Liver (tissue), 9 donors: ENCODE measurements around the gene C9orf50. TPM values are rescaled to one million over a fixed set of nuclear protein-coding genes. Genes with fewer than 3 reads are reported as not detected.

Experiments used
- DNase-seq: peaks from one replicate; pipeline ENCODE4 v3.0.0-alpha.2; 2017; ENCODE audit warnings: low spot score
- H3K27ac ChIP-seq, 2 donors: one replicate each; pipeline ENCODE4 v1.7.0; 2013; ENCODE audit warnings: inconsistent platforms in 2 of 2, low read length in 2 of 2, control low read depth in 1 of 2, low read depth in 1 of 2, mild to moderate bottlenecking in 1 of 2
- H3K27me3 ChIP-seq, 4 donors: one replicate each; pipeline versions ENCODE4 v1.6.1 to v1.7.0; 2013; ENCODE audit warnings: low read length in 3 of 4, inconsistent platforms in 1 of 4, mild to moderate bottlenecking in 1 of 4, moderate library complexity in 1 of 4; ENCODE audit not compliant: control insufficient read depth in 4 of 4, insufficient read depth in 4 of 4
- H3K36me3 ChIP-seq, 4 donors: one replicate each; pipeline versions ENCODE4 v1.6.1 to v1.7.0; 2013; ENCODE audit warnings: low read length in 3 of 4, mild to moderate bottlenecking in 3 of 4, low read depth in 1 of 4, moderate library complexity in 1 of 4; ENCODE audit not compliant: control insufficient read depth in 4 of 4, insufficient read depth in 3 of 4
- H3K4me1 ChIP-seq, 4 donors: one replicate each; pipeline versions ENCODE4 v1.6.1 to v1.7.0; 2013; ENCODE audit warnings: low read length in 3 of 4, mild to moderate bottlenecking in 3 of 4, moderate library complexity in 1 of 4; ENCODE audit not compliant: control insufficient read depth in 4 of 4, insufficient read depth in 4 of 4
- H3K4me3 ChIP-seq, 3 donors: one replicate each; pipeline versions ENCODE4 v1.6.1 to v1.7.0; 2013; ENCODE audit warnings: low read length in 3 of 3, control low read depth in 1 of 3, low read depth in 1 of 3, mild to moderate bottlenecking in 1 of 3
- H3K9ac ChIP-seq, 2 donors: one replicate each; pipeline ENCODE4 v1.7.0; 2013; ENCODE audit warnings: low read length in 2 of 2, mild to moderate bottlenecking in 2 of 2, moderate library complexity in 2 of 2, control low read depth in 1 of 2, low read depth in 1 of 2
- H3K9me3 ChIP-seq, 4 donors: one replicate each; pipeline versions ENCODE4 v1.6.1 to v1.7.0; 2013; ENCODE audit warnings: low read length in 3 of 4; ENCODE audit not compliant: control insufficient read depth in 4 of 4
- EGR1 ChIP-seq, 2 donors: IDR thresholded peaks; 2 replicates each; pipeline ENCODE4 v1.6.1; 2016 to 2018; ENCODE audit warnings: antibody characterized with exemption in 2 of 2, low read depth in 2 of 2
- FOXA1 ChIP-seq: IDR thresholded peaks from 2 replicates; pipeline ENCODE4 v1.6.1; 2016; ENCODE audit warnings: antibody characterized with exemption
- FOXA2 ChIP-seq: IDR thresholded peaks from 2 replicates; pipeline ENCODE4 v1.6.1; 2016; ENCODE audit warnings: antibody characterized with exemption
- GABPA ChIP-seq, 2 donors: IDR thresholded peaks in 1 of 2; conservative IDR thresholded peaks in 1 of 2; 2 replicates each; pipeline ENCODE4 v1.6.1; 2016; ENCODE audit warnings: antibody characterized with exemption in 2 of 2, mild to moderate bottlenecking in 1 of 2, moderate library complexity in 1 of 2
- HNF4A ChIP-seq, 2 donors: conservative IDR thresholded peaks; 2 replicates each; pipeline ENCODE4 v1.6.1; 2016; ENCODE audit warnings: antibody characterized with exemption in 2 of 2, mild to moderate bottlenecking in 2 of 2
- JUND ChIP-seq, 2 donors: IDR thresholded peaks; 2 replicates each; pipeline ENCODE4 v1.6.1; 2016; ENCODE audit warnings: antibody characterized with exemption in 2 of 2
- NR2F2 ChIP-seq: IDR thresholded peaks from 2 replicates; pipeline ENCODE4 v1.6.1; 2016; ENCODE audit warnings: antibody characterized with exemption
- RAD21 ChIP-seq, 2 donors: IDR thresholded peaks; 2 replicates each; pipeline ENCODE4 v1.6.1; 2016; ENCODE audit warnings: antibody characterized with exemption in 2 of 2, mild to moderate bottlenecking in 2 of 2
- RXRA ChIP-seq, 2 donors: IDR thresholded peaks; 2 replicates each; pipeline ENCODE4 v1.6.1; 2017 to 2018; ENCODE audit warnings: antibody characterized with exemption in 2 of 2, mild to moderate bottlenecking in 1 of 2
- SP1 ChIP-seq: IDR thresholded peaks from 2 replicates; pipeline ENCODE4 v1.6.1; 2018; ENCODE audit warnings: antibody characterized with exemption, mild to moderate bottlenecking
- YY1 ChIP-seq: IDR thresholded peaks from 2 replicates; pipeline ENCODE4 v1.6.1; 2016; ENCODE audit warnings: antibody characterized with exemption, mild to moderate bottlenecking
- WGBS: extraction: QIAGEN DNeasy Blood & Tissue Kit; methylation state at CpG from one replicate; pipeline ENCODE4 v1.1.7; 2013; 5-methylcytosine and 5-hydroxymethylcytosine counted together
- polyA plus RNA-seq, 2 donors: library from polyadenylated mRNA; stranded (reverse) in 1 of 2; unstranded in 1 of 2; fragments of 200-250 nt in 1 of 2; fragments of >200 nt in 1 of 2; fragmentation: Nextera tagmentation in 1 of 2; extraction: Ambion mirVana in 1 of 2; gene quantifications; one replicate each; pipeline versions ENCODE4 v1.2.1 to v1.2.3, GENCODE V29; 2013 to 2015
- total RNA-seq, 2 donors: library from RNA; depleted of rRNA; stranded (reverse); fragments of >200 nt; gene quantifications; one replicate each; pipeline ENCODE4 v1.2.3, GENCODE V29; 2014
- TF ChIP-seq, protein P1 (sequence below): IDR thresholded peaks from 2 replicates; pipeline ENCODE4 v1.6.1; 2016; ENCODE audit warnings: antibody characterized with exemption
- TF ChIP-seq, protein P2 (sequence below): IDR thresholded peaks from 2 replicates; pipeline ENCODE4 v1.6.1; 2016; ENCODE audit warnings: antibody characterized with exemption
- TF ChIP-seq, protein P3 (sequence below): IDR thresholded peaks from 2 replicates; pipeline ENCODE4 v1.6.1; 2016; ENCODE audit warnings: antibody characterized with exemption, mild to moderate bottlenecking
- TF ChIP-seq, protein P4 (sequence below): IDR thresholded peaks from 2 replicates; pipeline ENCODE4 v1.6.1; 2016; ENCODE audit warnings: antibody characterized with exemption
- TF ChIP-seq, protein P5 (sequence below): fragments of 150-350 bp; IDR thresholded peaks from 2 replicates; pipeline ENCODE4 v1.5.1; 2017; ENCODE audit warnings: improper control_type of control experiment, low read depth, low read length; ENCODE audit not compliant: missing input control
- donor health status: healthy.
- donor health status: healthy.
- donor health status: healthy.
- donor health status: healthy.
- donor health status: healthy.

Gene C9orf50
- total and polyA plus RNA-seq, 4 donors: 0.23 TPM; not detected in 3

DNA sequence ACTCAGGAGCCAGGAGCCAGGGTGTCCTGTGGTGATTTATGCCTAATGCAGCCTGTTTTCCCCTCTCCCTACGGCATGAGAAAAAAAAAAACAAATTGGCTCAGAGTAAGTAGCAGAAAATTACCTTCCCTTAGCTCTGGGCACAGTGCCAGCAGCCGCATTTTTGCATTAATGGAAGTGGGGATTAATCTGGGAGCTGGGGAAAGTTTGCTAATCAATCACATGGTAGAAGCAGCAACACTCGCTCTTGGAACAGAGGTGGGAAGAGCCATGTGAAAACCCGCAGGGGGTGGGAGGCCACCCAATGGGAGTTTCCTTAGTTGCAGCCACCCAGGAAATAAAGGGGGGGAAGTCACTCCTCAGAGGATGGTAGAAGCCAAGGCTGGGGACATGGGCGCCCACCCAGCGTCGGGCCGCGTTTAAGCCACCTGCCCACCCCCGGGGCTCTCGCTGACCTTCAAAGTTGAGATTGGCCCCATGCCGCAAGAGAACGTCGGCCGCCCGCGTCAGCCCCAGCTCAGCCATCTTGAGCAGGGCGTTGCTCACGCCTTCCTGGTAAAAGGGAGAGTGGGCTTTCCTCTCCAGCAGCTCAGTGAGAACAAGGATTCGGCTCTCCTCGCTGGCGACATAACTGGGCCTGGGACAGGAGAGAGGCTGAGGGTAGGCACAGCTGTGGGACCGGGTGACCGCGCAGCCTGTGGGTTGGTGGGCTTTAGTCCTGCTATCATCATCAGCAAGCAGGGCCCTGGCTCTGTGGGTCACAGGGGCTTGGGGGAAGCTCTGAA is 19.4 kb upstream of the C9orf50 start:
- H3K36me3 ChIP-seq: peaks cover 4 to 33% (median 12%) of the 10 kb centered on the region in 4 donors
- no peaks in the 10 kb centered on the region for H3K9me3 ChIP-seq
- TF ChIP-seq, protein P1, sequence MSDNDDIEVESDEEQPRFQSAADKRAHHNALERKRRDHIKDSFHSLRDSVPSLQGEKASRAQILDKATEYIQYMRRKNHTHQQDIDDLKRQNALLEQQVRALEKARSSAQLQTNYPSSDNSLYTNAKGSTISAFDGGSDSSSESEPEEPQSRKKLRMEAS: no peak
- TF ChIP-seq HNF4A (conservative IDR thresholded peaks at IDR 0.05): no peak
- TF ChIP-seq NR2F2: no peak
- no peak for TF ChIP-seq YY1
- no peak for TF ChIP-seq JUND (IDR thresholded peaks at IDR 0.05)
- TF ChIP-seq, protein P2, sequence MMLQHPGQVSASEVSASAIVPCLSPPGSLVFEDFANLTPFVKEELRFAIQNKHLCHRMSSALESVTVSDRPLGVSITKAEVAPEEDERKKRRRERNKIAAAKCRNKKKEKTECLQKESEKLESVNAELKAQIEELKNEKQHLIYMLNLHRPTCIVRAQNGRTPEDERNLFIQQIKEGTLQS: no peak
- TF ChIP-seq, protein P3, sequence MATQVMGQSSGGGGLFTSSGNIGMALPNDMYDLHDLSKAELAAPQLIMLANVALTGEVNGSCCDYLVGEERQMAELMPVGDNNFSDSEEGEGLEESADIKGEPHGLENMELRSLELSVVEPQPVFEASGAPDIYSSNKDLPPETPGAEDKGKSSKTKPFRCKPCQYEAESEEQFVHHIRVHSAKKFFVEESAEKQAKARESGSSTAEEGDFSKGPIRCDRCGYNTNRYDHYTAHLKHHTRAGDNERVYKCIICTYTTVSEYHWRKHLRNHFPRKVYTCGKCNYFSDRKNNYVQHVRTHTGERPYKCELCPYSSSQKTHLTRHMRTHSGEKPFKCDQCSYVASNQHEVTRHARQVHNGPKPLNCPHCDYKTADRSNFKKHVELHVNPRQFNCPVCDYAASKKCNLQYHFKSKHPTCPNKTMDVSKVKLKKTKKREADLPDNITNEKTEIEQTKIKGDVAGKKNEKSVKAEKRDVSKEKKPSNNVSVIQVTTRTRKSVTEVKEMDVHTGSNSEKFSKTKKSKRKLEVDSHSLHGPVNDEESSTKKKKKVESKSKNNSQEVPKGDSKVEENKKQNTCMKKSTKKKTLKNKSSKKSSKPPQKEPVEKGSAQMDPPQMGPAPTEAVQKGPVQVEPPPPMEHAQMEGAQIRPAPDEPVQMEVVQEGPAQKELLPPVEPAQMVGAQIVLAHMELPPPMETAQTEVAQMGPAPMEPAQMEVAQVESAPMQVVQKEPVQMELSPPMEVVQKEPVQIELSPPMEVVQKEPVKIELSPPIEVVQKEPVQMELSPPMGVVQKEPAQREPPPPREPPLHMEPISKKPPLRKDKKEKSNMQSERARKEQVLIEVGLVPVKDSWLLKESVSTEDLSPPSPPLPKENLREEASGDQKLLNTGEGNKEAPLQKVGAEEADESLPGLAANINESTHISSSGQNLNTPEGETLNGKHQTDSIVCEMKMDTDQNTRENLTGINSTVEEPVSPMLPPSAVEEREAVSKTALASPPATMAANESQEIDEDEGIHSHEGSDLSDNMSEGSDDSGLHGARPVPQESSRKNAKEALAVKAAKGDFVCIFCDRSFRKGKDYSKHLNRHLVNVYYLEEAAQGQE: no peak
- TF ChIP-seq SP1: no peak
- no peak for TF ChIP-seq EGR1 (IDR thresholded peaks at IDR 0.05; ENCODE audit: low read depth in 2 of 2)
- no peak for TF ChIP-seq FOXA2
- TF ChIP-seq, protein P4, sequence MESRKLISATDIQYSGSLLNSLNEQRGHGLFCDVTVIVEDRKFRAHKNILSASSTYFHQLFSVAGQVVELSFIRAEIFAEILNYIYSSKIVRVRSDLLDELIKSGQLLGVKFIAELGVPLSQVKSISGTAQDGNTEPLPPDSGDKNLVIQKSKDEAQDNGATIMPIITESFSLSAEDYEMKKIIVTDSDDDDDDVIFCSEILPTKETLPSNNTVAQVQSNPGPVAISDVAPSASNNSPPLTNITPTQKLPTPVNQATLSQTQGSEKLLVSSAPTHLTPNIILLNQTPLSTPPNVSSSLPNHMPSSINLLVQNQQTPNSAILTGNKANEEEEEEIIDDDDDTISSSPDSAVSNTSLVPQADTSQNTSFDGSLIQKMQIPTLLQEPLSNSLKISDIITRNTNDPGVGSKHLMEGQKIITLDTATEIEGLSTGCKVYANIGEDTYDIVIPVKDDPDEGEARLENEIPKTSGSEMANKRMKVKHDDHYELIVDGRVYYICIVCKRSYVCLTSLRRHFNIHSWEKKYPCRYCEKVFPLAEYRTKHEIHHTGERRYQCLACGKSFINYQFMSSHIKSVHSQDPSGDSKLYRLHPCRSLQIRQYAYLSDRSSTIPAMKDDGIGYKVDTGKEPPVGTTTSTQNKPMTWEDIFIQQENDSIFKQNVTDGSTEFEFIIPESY: no peak
- no peak for TF ChIP-seq RXRA (IDR thresholded peaks at IDR 0.05)
- TF ChIP-seq, protein P5, sequence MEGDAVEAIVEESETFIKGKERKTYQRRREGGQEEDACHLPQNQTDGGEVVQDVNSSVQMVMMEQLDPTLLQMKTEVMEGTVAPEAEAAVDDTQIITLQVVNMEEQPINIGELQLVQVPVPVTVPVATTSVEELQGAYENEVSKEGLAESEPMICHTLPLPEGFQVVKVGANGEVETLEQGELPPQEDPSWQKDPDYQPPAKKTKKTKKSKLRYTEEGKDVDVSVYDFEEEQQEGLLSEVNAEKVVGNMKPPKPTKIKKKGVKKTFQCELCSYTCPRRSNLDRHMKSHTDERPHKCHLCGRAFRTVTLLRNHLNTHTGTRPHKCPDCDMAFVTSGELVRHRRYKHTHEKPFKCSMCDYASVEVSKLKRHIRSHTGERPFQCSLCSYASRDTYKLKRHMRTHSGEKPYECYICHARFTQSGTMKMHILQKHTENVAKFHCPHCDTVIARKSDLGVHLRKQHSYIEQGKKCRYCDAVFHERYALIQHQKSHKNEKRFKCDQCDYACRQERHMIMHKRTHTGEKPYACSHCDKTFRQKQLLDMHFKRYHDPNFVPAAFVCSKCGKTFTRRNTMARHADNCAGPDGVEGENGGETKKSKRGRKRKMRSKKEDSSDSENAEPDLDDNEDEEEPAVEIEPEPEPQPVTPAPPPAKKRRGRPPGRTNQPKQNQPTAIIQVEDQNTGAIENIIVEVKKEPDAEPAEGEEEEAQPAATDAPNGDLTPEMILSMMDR: no peak
- TF ChIP-seq RAD21 (IDR thresholded peaks at IDR 0.05): no peak
- no peak for TF ChIP-seq GABPA (IDR thresholded peaks at IDR 0.05 in 1 of 2, conservative IDR thresholded peaks at IDR 0.05 in 1 of 2)
- no peak for TF ChIP-seq FOXA1
- H3K4me3 ChIP-seq: no peak overlapping the region
- DNase-seq: no peak
- 80% methylated on average over 25 of the region's 25 CpGs for WGBS
- H3K27ac ChIP-seq: no peak overlapping the region
- H3K9ac ChIP-seq: no peak overlapping the region
- H3K4me1 ChIP-seq: peaks cover 4 to 27% (median 21%) of the 10 kb centered on the region in 4 donors
- no peaks in the 10 kb centered on the region for H3K27me3 ChIP-seq
